22Rv1 (cell line): ENCODE data around the gene HDHD3.

Source experiments
- CTCF ChIP-seq: fragments of 450-650 bp; IDR thresholded peaks from 2 replicates; pipeline ENCODE4 v1.5.1; 2017; ENCODE audit warnings: mild to moderate bottlenecking
- ZFX ChIP-seq: fragments of 450-650 bp; IDR thresholded peaks from 2 replicates; pipeline ENCODE4 v1.6.1; 2017; ENCODE audit warnings: antibody characterized with exemption, borderline replicate concordance

GRCh38 chr9:113421726-113422125 is 44.9 kb upstream of the HDHD3 start:
- TF ChIP-seq CTCF (no peak), ZFX (no peak)
